HFFc6 (cell line): ENCODE results near the gene XIRP2. TPM values are rescaled to one million over a fixed set of nuclear protein-coding genes. Genes with fewer than 3 reads are reported as not detected.

Experiments used
- DNase-seq: peaks from one replicate; pipeline ENCODE4 v3.0.0-alpha.2; 2018
- H3K27ac Mint-ChIP-seq: 2 replicates; pipeline ENCODE4 v1.8.0; 2020; ENCODE audit warnings: mild to moderate bottlenecking, mixed read lengths
- H3K27me3 Mint-ChIP-seq: 2 replicates; pipeline ENCODE4 v1.8.0; 2021; ENCODE audit warnings: mild to moderate bottlenecking, moderate library complexity, mixed read lengths; ENCODE audit not compliant: insufficient read depth
- H3K36me3 Mint-ChIP-seq: 2 replicates; pipeline ENCODE4 v1.8.0; 2021; ENCODE audit warnings: low read depth, mixed read lengths
- H3K4me1 Mint-ChIP-seq: 2 replicates; pipeline ENCODE4 v1.8.0; 2020; ENCODE audit warnings: low read depth, mixed read lengths
- H3K4me3 Mint-ChIP-seq: 2 replicates; pipeline ENCODE4 v1.8.0; 2020; ENCODE audit warnings: mild to moderate bottlenecking, moderate library complexity, mixed read lengths
- H3K9me3 Mint-ChIP-seq: 2 replicates; pipeline ENCODE4 v1.8.0; 2020; ENCODE audit warnings: mild to moderate bottlenecking, mixed read lengths
- total RNA-seq, 6 experiments: library from RNA; stranded (reverse); fragmentation: NEBNext Ultra II Directional; extraction: Animal tissue kit (Norgen Biotek cat#: 25700); gene quantifications; 2 replicates in 1 of 6; 3 replicates in 5 of 6; pipeline ENCODE4 v1.2.3, GENCODE V29; 2021
- TF ChIP-seq, protein P1 (sequence below): fragments of 200-600 bp; sonication (generic); IDR thresholded peaks from 2 replicates; pipeline ENCODE4 v1.5.0; 2021; ENCODE audit warnings: antibody characterized with exemption, mild to moderate bottlenecking

XIRP2 gene
- total RNA-seq, 6 experiments from 2014 or later, result not detected

DNA sequence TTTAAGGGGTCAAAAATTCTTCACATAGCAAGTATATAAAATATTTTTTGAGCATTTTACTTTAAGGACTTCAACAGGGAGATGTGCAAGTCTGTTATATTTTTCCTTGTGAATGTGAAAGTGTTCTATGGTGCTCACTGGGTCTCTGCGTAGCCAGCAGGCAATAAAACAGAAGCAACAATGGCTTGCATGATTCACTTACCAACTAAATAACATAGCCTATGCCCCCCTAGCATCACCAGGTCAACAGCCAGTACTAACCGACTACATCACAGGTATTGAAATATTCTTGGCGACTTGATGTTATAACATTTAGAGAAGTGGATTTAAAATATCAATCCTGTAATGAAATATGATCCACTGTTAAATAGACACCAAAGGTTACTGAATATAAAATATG, 398.9 kb downstream of the XIRP2 start:
- DNase-seq, result no peak
- no peak overlapping the region for H3K4me3 Mint-ChIP-seq
- no peak overlapping the region for H3K27ac Mint-ChIP-seq
- TF ChIP-seq, protein P1, sequence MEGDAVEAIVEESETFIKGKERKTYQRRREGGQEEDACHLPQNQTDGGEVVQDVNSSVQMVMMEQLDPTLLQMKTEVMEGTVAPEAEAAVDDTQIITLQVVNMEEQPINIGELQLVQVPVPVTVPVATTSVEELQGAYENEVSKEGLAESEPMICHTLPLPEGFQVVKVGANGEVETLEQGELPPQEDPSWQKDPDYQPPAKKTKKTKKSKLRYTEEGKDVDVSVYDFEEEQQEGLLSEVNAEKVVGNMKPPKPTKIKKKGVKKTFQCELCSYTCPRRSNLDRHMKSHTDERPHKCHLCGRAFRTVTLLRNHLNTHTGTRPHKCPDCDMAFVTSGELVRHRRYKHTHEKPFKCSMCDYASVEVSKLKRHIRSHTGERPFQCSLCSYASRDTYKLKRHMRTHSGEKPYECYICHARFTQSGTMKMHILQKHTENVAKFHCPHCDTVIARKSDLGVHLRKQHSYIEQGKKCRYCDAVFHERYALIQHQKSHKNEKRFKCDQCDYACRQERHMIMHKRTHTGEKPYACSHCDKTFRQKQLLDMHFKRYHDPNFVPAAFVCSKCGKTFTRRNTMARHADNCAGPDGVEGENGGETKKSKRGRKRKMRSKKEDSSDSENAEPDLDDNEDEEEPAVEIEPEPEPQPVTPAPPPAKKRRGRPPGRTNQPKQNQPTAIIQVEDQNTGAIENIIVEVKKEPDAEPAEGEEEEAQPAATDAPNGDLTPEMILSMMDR, result no peak
- no peaks in the 10 kb centered on the region for H3K9me3 Mint-ChIP-seq
- H3K4me1 Mint-ChIP-seq, result no peaks in the 10 kb centered on the region
- no peaks in the 10 kb centered on the region for H3K36me3 Mint-ChIP-seq
- H3K27me3 Mint-ChIP-seq, result no peaks in the 10 kb centered on the region; the same call in 1 of the 2 replicates

DNA sequence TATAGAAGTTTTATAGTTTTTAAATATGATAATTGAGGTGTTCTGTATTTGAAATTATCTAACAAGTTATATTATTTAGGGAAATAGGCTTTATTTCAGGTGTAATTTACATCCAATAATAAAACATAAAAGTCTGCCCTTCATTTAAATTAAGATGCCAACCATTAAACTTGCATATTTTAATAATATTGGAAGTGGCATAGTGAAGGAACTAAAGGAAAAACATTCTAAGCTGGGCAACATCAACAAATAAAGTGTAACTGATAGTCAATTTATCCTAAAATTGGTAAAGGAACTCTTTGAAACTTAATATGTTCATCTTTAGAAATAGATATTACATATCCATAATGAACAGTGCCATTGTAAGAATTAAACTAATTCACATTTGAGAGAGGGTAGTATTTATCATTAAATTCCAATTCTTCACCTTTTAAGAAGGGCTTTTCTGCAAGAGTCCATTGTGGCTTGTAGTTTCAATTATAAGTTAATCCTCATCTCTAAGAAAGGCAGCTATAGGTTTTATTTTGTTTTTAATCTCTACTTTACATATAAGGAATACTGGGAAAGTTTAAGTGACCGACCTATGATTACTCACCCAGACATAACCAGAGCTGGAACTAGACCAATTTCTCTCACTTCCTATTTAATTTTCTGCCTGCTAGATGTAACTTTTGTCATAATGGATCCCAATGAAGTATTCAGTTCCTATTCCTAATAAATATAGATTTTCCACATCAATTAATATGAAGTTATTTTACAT, 401.6 kb downstream of the XIRP2 start:
- H3K36me3 Mint-ChIP-seq, result no peaks in the 10 kb centered on the region
- H3K4me1 Mint-ChIP-seq, result peaks cover 12% of the 10 kb centered on the region
- TF ChIP-seq, protein P1, result no peak
- no peak overlapping the region for H3K4me3 Mint-ChIP-seq
- DNase-seq, result no peak
- peaks cover 6% of the 10 kb centered on the region for H3K27me3 Mint-ChIP-seq
- no peak overlapping the region for H3K27ac Mint-ChIP-seq
- H3K9me3 Mint-ChIP-seq, result no peaks in the 10 kb centered on the region

DNA sequence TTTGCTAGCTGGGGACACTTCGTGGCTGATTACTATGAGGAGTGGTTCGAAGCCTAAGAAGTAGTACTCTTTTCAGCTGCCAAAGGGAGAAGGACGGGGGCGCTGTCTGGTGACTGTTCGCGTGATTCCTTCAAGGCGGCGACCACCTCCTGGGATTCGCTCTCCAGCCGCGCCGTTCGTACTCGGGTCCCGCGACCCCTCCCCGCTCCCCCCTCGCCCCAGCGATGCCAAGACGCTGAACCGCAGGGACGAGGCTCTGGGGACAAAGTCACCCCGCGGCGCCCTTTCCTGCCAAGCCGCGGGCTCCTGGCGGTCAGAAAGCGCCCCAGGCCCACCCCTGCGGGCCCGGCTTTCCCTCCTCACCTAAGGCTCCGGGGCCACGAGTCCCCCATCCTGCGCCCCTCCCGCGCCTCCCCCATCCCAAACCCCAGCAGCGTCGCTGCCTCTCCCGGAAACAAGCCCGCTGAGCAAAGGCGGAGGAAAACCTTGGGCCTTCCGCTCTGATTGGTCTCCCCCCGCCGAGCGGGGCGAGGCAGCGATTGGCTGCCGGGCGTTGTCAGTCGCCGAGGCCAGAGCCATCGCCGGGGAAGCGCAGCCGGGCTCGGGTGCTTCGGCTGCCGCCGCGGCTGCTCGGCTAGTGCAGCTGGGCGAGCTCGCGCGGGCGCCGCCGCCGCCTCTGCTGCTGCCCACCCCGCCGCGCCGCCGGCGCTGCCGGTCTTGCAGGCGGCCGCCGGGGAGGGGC, 404.3 kb downstream of the XIRP2 start, which contains the start of gene B3GALT1:
TSS of gene B3GALT1 (plus strand) at position 572 of the 742 bp plus-strand sequence.
- Mint-ChIP-seq H3K36me3 (no peaks in the 10 kb centered on the region), H3K27me3 (peaks cover 6% of the 10 kb centered on the region), H3K27ac (no peak within 1 kb of the TSS), H3K4me3 (peak within 1 kb of the TSS; percentile 86), H3K4me1 (peaks cover 12% of the 10 kb centered on the region), H3K9me3 (no peaks in the 10 kb centered on the region)
- TF ChIP-seq, protein P1, result peak; percentile 72
- peak; percentile 88 for DNase-seq

DNA sequence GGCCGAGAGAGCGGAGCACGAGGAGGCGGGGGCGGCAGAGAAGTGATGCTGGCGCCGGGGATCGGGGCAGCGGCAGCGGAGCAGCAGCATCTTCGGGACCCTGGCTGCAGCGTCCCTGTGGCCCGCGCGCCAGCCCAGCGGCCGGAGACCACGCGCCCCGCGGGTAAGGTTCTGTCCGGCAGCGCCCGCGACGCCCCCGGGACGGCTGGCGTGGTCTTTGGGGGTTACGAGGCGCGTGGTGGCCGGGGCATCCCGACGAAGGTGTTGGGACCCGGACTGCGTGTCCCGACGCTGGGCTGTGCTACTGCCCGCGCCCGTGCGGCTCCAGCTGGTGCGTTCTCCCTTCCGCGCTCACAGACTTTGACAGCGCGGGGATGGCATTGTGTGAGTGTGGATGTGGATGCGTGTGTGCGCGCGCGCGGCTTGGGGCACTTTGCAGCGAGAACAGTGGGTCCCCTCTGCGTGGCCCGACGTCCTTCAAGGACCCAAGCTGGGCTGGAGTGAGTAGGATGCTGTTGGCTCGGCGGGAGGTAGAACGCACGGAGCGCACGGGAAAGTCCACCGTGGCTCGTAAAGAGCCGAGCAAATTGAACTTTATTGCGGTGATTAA, 405.0 kb downstream of the XIRP2 start:
- peaks cover 6% of the 10 kb centered on the region for H3K27me3 Mint-ChIP-seq
- H3K9me3 Mint-ChIP-seq, result no peaks in the 10 kb centered on the region
- H3K4me3 Mint-ChIP-seq, result peak overlapping the region; percentile 86
- DNase-seq, result no peak
- TF ChIP-seq, protein P1, result no peak
- peaks cover 12% of the 10 kb centered on the region for H3K4me1 Mint-ChIP-seq
- no peaks in the 10 kb centered on the region for H3K36me3 Mint-ChIP-seq
- no peak overlapping the region for H3K27ac Mint-ChIP-seq

DNA sequence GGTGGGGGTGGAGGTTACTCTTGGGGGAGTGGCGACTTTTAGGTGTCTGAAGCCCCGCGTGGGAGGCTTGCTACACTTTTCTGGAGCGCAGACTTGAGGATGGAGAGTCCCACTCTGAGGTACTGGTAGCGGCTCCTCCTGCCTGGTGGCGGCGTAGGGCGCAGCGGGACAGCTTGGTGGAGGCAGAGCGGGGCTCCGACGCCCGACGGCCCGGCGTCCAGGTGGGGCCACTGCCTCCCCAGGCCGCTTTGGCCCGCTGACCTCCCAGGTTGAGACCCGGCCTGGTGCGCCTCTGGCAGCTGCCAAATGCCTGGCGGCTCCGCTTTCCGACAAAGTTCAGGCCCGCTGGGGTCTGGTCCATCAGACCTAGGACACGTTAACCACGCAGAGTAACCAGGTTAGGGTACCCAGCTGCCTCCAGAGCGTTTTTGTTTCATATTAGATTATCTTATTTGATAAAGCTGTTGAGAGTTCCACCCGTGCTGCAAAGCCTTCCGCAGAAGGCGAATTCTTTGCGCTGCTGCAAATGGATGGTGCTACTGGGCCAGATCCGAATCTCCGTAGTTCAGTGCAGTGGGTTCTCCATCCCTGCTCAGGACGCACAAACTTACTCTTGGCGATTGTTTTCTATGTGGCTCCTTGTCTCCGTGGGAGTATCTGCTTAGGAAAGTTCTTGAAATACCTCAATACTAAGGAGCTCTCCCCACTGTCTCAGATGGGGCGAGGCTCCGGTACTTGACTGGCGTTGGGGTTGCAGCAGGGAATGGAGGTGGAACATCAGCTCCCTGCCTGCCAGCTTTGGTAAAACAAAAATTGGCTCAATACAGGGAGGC, 405.9 kb downstream of the XIRP2 start:
- Mint-ChIP-seq H3K4me3 (peak overlapping the region; percentile 91), H3K27ac (no peak overlapping the region), H3K9me3 (no peaks in the 10 kb centered on the region), H3K36me3 (no peaks in the 10 kb centered on the region), H3K27me3 (peaks cover 6% of the 10 kb centered on the region), H3K4me1 (peaks cover 12% of the 10 kb centered on the region)
- TF ChIP-seq, protein P1, result no peak
- DNase-seq, result no peak
